KOPT-K1 (cell line): ENCODE results near the gene ADAMTSL3.

Experiments
- H3K27ac ChIP-seq: fragments of 200-600 bp; sonication (generic); 2 replicates; pipeline ENCODE4 v1.5.1; 2016; ENCODE audit warnings: antibody characterized with exemption, mild to moderate bottlenecking, low read depth, low read length; ENCODE audit not compliant: poor library complexity, severe bottlenecking
- H3K36me3 ChIP-seq: fragments of 200-600 bp; sonication (generic); 2 replicates; pipeline ENCODE4 v1.5.1; 2017; ENCODE audit warnings: antibody characterized with exemption, mild to moderate bottlenecking, low read length, moderate library complexity; ENCODE audit not compliant: insufficient read depth
- H3K9me3 ChIP-seq: fragments of 200-600 bp; sonication (generic); 2 replicates; pipeline ENCODE4 v1.5.1; 2017; ENCODE audit warnings: antibody characterized with exemption, low read length, mild to moderate bottlenecking; ENCODE audit not compliant: insufficient read depth, poor library complexity, severe bottlenecking

ADAMTSL3 gene

GRCh38 chr15:83651541-83651940 is 2.4 kb upstream of the ADAMTSL3 start:
- Histone ChIP-seq H3K9me3 (no peaks in the 10 kb centered on the region), H3K27ac (no peak overlapping the region), H3K36me3 (no peaks in the 10 kb centered on the region)

DNA sequence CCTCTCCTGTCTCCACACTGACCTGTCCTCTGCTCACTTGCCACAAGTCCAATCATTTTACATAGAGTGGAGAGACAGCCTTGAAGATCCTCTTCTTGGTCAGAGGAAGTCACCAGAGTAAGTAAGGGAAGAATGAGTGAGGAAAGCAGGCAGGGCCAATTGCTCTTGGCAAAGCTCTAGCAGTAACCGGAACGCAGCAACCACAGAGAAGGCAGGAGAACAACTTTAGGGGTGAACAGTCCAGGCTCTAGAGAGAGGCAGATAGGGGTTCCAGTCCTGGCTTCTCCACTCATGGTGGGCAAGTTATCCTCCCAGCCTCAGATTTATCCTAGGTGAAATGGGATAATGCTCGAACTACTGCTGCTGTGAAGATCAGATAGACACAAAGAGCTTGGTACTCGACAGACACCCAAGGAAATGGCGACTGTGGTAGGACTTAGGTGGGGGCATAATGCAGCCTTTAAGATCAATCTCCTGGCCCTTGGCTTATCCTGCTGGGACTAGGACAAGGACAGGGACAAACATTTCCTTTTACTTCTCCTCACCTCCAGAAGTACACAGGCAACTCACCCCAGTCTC is 1.2 kb upstream of the ADAMTSL3 start:
- H3K9me3 ChIP-seq: no peaks in the 10 kb centered on the region
- no peak overlapping the region for H3K27ac ChIP-seq
- no peaks in the 10 kb centered on the region for H3K36me3 ChIP-seq

- Histone ChIP-seq H3K27ac (no peak overlapping the region), H3K36me3 (no peaks in the 10 kb centered on the region), H3K9me3 (no peaks in the 10 kb centered on the region)
Measured at GRCh38 chr15:83653288-83653638, 660 bp upstream of the ADAMTSL3 start.

GRCh38 chr15:83654379-83655236 is 685 bp downstream of the ADAMTSL3 start:
- no peaks in the 10 kb centered on the region for H3K36me3 ChIP-seq
- H3K27ac ChIP-seq: no peak overlapping the region
- H3K9me3 ChIP-seq: no peaks in the 10 kb centered on the region

GRCh38 chr15:83655237-83655616 is 1.3 kb downstream of the ADAMTSL3 start:
- no peaks in the 10 kb centered on the region for H3K36me3 ChIP-seq
- H3K27ac ChIP-seq: no peak overlapping the region
- no peaks in the 10 kb centered on the region for H3K9me3 ChIP-seq

DNA sequence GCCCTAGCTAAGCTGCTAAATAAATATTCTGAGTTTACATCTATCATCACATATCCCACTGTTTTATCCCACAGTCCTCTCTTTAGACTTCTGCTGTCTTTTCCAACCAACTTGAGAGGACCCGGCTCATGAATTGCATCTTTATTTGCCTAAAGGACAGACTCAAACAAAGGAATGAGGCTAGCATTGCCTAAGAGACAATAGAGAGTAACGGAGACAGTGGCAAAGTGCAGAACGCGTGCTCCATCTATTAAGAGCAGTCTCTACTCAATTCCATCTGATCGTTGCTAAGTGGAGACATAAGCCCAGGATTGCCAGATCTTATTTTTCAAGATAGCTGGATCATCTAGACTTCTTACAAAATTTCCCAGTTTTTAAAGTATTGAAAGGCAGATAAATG is 2.3 kb downstream of the ADAMTSL3 start:
- H3K36me3 ChIP-seq: no peaks in the 10 kb centered on the region
- H3K27ac ChIP-seq: no peak overlapping the region
- H3K9me3 ChIP-seq: no peaks in the 10 kb centered on the region

GRCh38 chr15:83656943-83657528 is 3.1 kb downstream of the ADAMTSL3 start:
- Histone ChIP-seq H3K27ac (no peak overlapping the region), H3K9me3 (no peaks in the 10 kb centered on the region)

DNA sequence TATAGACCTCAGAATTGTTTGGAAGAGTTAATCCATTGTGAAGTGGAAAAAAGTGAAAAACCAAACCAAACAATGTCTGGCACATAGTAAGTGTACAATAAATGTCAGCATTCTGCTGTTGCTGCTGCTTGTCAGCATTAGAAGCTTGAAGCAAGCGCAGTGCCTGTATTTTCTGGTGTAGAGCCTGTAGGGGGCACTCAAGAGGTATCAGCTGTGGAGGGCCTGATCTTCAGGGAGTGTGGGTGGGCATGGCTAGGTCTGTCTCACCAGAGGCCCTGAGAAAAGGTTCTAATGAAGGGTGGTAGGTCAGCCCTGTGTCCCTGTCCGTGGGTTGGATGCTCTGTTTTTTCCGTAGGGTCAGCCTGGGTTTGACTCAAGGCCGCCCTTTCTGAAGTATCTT is 3.6 kb downstream of the ADAMTSL3 start:
- no peaks in the 10 kb centered on the region for H3K9me3 ChIP-seq

More at GRCh38 chr15:83656943-83657528, 3.1 kb downstream of the ADAMTSL3 start:
- no peaks in the 10 kb centered on the region for H3K36me3 ChIP-seq

GRCh38 chr15:83658430-83659416 is 4.8 kb downstream of the ADAMTSL3 start:
- H3K9me3 ChIP-seq: no peaks in the 10 kb centered on the region
- no peaks in the 10 kb centered on the region for H3K36me3 ChIP-seq
- H3K27ac ChIP-seq: no peak overlapping the region

More for the DNA sequence above, 3.6 kb downstream of the ADAMTSL3 start:
- Histone ChIP-seq H3K36me3 (no peaks in the 10 kb centered on the region), H3K27ac (no peak overlapping the region)

DNA sequence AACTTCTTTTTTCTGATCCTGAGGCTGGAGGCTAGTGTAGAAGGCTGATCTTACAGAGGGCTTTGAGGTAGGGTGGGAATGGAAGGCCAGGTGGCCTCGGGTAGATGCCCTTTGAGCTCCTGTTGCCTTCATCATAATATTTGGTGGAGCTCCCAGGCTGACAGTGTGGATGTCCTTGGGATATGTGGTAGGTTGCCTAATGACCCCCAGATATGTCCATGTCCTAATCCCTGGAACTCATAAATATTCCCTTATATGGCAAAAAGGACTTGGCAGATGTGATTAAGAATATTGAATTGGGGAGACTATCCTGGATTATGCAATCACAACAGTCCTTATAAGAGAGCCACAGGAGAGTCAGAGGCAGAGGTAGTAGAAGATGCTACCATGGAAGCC is 5.5 kb downstream of the ADAMTSL3 start:
- no peak overlapping the region for H3K27ac ChIP-seq
- no peaks in the 10 kb centered on the region for H3K36me3 ChIP-seq
- no peaks in the 10 kb centered on the region for H3K9me3 ChIP-seq

DNA sequence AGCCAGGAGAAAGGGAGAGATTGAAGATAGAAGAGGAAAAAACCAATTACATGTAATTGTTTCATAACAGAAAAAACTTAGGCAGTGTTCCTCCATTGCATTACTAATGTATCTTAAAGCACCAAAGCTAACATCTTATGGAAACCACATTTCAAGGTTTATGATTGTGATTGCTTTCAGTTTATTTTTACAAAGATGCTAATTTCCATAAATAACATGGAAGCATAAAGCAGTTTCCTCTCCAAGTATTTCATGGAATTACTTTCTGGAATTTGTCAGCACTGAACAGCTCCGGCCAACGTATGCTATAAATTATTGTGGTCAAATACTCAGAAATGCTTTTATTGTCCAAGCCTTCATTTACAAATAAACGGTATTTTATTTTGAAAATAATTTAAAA is 11.6 kb downstream of the ADAMTSL3 start:
- H3K9me3 ChIP-seq: no peaks in the 10 kb centered on the region
- H3K27ac ChIP-seq: no peak overlapping the region
- no peaks in the 10 kb centered on the region for H3K36me3 ChIP-seq

- Histone ChIP-seq H3K27ac (no peak overlapping the region), H3K36me3 (no peaks in the 10 kb centered on the region), H3K9me3 (no peaks in the 10 kb centered on the region)
Measured at GRCh38 chr15:83670672-83671229, 16.8 kb downstream of the ADAMTSL3 start.

DNA sequence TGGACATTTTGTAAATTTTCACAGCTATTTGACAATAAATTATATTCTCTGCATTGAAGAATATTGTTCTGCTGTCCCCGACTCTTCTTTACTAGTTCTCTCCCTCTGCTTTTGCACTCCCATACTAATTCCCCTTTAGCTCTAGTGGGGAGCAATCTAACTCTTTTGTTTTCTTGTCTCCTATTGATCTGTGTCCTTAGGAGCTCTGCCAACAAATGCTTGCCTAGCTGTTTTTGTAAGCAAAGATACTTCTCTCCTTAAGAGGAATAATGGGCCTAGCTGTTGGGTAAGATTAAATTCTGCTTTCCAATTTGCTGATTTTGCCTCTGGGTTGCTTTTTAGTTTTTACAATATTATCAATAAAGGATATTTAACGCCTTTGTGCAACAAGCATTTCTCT is 17.7 kb downstream of the ADAMTSL3 start:
- no peaks in the 10 kb centered on the region for H3K36me3 ChIP-seq
- no peaks in the 10 kb centered on the region for H3K9me3 ChIP-seq
- H3K27ac ChIP-seq: no peak overlapping the region

DNA sequence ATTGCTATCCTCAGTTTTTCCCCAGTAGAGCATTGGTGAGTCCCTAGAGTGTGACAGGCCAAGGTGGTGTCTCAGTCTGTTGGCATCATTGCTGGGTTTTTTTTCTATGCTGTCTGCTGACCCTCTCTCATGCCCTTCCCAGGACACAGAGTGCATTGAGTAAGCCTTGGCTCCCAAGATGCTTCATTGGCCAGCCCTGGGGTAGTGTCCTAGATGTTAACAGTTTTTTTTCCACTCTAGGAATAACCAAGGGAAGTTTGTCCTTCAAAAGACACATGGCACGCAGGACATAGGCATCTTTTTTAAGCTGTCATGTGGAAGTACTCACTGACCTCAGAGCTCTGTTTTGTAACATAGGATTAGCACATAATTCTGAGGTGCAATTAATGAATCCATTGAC is 19.5 kb downstream of the ADAMTSL3 start:
- no peaks in the 10 kb centered on the region for H3K36me3 ChIP-seq
- no peaks in the 10 kb centered on the region for H3K9me3 ChIP-seq
- no peak overlapping the region for H3K27ac ChIP-seq
